Nephron progenitor cell (in vitro differentiated cells): ENCODE measurements around the gene NR1D2.
A peak's percentile ranks its signal among the peaks of the same experiment; 100 is the strongest.
"Not testable (repeated sequence)": the region's sequence is repeated elsewhere in the genome, so short reads cannot be mapped to it uniquely, and the experiment has no call there.

Experiments
- DNase-seq: peaks from one replicate; pipeline ENCODE4 v3.0.0; 2021
- H3K27ac Mint-ChIP-seq: 2 replicates; pipeline ENCODE4 v1.8.0; 2021; ENCODE audit warnings: mild to moderate bottlenecking, moderate library complexity, mixed read lengths
- H3K27me3 Mint-ChIP-seq: 2 replicates; pipeline ENCODE4 v1.8.0; 2021; ENCODE audit warnings: mild to moderate bottlenecking, low read depth, mixed read lengths; ENCODE audit not compliant: poor library complexity
- H3K36me3 Mint-ChIP-seq: 2 replicates; pipeline ENCODE4 v1.8.0; 2021; ENCODE audit warnings: low read depth, mixed read lengths
- H3K4me1 Mint-ChIP-seq: 2 replicates; pipeline ENCODE4 v1.8.0; 2021; ENCODE audit warnings: mixed read lengths
- H3K4me3 Mint-ChIP-seq: 2 replicates; pipeline ENCODE4 v1.8.0; 2021; ENCODE audit warnings: mild to moderate bottlenecking, moderate library complexity, mixed read lengths
- H3K9me3 Mint-ChIP-seq: 2 replicates; pipeline ENCODE4 v1.8.0; 2021; ENCODE audit warnings: mild to moderate bottlenecking, moderate library complexity, mixed read lengths
- CTCF ChIP-seq: fragments of 200-600 bp; sonication (generic); IDR thresholded peaks from 2 replicates; pipeline ENCODE4 v1.5.0; 2021; ENCODE audit warnings: antibody characterized with exemption

Gene NR1D2

GRCh38 chr3:23913182-23913581 lies 31.9 kb upstream of the NR1D2 start:
- peaks cover 4% of the 10 kb centered on the region for H3K9me3 Mint-ChIP-seq
- H3K4me1 Mint-ChIP-seq = peaks cover 31% of the 10 kb centered on the region
- no peak overlapping the region for H3K4me3 Mint-ChIP-seq
- H3K27ac Mint-ChIP-seq = no peak overlapping the region
- DNase-seq = no peak
- peaks cover 47% of the 10 kb centered on the region for H3K36me3 Mint-ChIP-seq
- H3K27me3 Mint-ChIP-seq = no peaks in the 10 kb centered on the region
- TF ChIP-seq CTCF = no peak

GRCh38 chr3:23913873-23914743 lies 31.0 kb upstream of the NR1D2 start:
- peaks cover 40% of the 10 kb centered on the region for H3K4me1 Mint-ChIP-seq
- TF ChIP-seq CTCF = no peak
- peaks cover 4% of the 10 kb centered on the region for H3K9me3 Mint-ChIP-seq
- H3K36me3 Mint-ChIP-seq = peaks cover 48% of the 10 kb centered on the region
- no peak for DNase-seq
- H3K4me3 Mint-ChIP-seq = peak overlapping the region; percentile 19
- H3K27me3 Mint-ChIP-seq = no peaks in the 10 kb centered on the region
- H3K27ac Mint-ChIP-seq = no peak overlapping the region

- Mint-ChIP-seq H3K4me1 (peaks cover 55% of the 10 kb centered on the region), H3K27ac (peak overlapping the region; percentile 49)
These were observed 29.5 kb upstream of the NR1D2 start for GRCh38 chr3:23915537-23916108.

GRCh38 chr3:23916152-23916885 lies 28.8 kb upstream of the NR1D2 start:
- H3K27me3 Mint-ChIP-seq = no peaks in the 10 kb centered on the region
- H3K36me3 Mint-ChIP-seq = peaks cover 54% of the 10 kb centered on the region
- peaks cover 4% of the 10 kb centered on the region for H3K9me3 Mint-ChIP-seq
- TF ChIP-seq CTCF = no peak
- H3K4me3 Mint-ChIP-seq = peak overlapping the region; percentile 100
- H3K4me1 Mint-ChIP-seq = peaks cover 61% of the 10 kb centered on the region
- H3K27ac Mint-ChIP-seq = peak overlapping the region; percentile 100
- no peak for DNase-seq

More at GRCh38 chr3:23915537-23916108, 29.5 kb upstream of the NR1D2 start:
- Mint-ChIP-seq H3K4me3 (peak overlapping the region; percentile 100), H3K36me3 (peaks cover 52% of the 10 kb centered on the region), H3K9me3 (peaks cover 4% of the 10 kb centered on the region), H3K27me3 (no peaks in the 10 kb centered on the region)
- TF ChIP-seq CTCF = no peak
- no peak for DNase-seq

- H3K4me1 Mint-ChIP-seq = peaks cover 62% of the 10 kb centered on the region
- peak; percentile 96 for DNase-seq
- peaks cover 57% of the 10 kb centered on the region for H3K36me3 Mint-ChIP-seq
- no peaks in the 10 kb centered on the region for H3K27me3 Mint-ChIP-seq
- TF ChIP-seq CTCF = peak; percentile 39
- peak within 1 kb of the TSS; percentile 100 for H3K4me3 Mint-ChIP-seq
- H3K9me3 Mint-ChIP-seq = peaks cover 4% of the 10 kb centered on the region
- peak within 1 kb of the TSS; percentile 100 for H3K27ac Mint-ChIP-seq
These were observed 28.0 kb upstream of the NR1D2 start, which contains the start of the genes NKIRAS1 and RPL15 for GRCh38 chr3:23916886-23917678. TSS of gene NKIRAS1 (minus strand) at chr3:23916990. CDS start at chr3:23910904, 6,086 bp downstream. TSS of gene RPL15 (plus strand) at chr3:23917132. CDS start at chr3:23917860, 728 bp downstream.

- peak overlapping the region; percentile 100 for H3K4me3 Mint-ChIP-seq
- DNase-seq = peak; percentile 62
- H3K4me1 Mint-ChIP-seq = peaks cover 63% of the 10 kb centered on the region
- H3K36me3 Mint-ChIP-seq = peaks cover 55% of the 10 kb centered on the region
- H3K27me3 Mint-ChIP-seq, H3K9me3 Mint-ChIP-seq: not testable (repeated sequence)
- peak overlapping the region; percentile 100 for H3K27ac Mint-ChIP-seq
These were observed 27.3 kb upstream of the NR1D2 start for GRCh38 chr3:23917679-23918303.

- peaks cover 68% of the 10 kb centered on the region for H3K4me1 Mint-ChIP-seq
- peak overlapping the region; percentile 100 for H3K4me3 Mint-ChIP-seq
- H3K9me3 Mint-ChIP-seq, DNase-seq, H3K27me3 Mint-ChIP-seq: not testable (repeated sequence)
- peaks cover 59% of the 10 kb centered on the region for H3K36me3 Mint-ChIP-seq
- peak overlapping the region; percentile 100 for H3K27ac Mint-ChIP-seq
These were observed 26.8 kb upstream of the NR1D2 start for GRCh38 chr3:23918331-23918730.
